ENCODE data around the gene VANGL1. TPM values are rescaled to one million over a fixed set of nuclear protein-coding genes. Genes with fewer than 3 reads are reported as not detected.

The VANGL1 gene
- total RNA-seq, 1 donor from 2014 or later, result 15.3 TPM

DNA sequence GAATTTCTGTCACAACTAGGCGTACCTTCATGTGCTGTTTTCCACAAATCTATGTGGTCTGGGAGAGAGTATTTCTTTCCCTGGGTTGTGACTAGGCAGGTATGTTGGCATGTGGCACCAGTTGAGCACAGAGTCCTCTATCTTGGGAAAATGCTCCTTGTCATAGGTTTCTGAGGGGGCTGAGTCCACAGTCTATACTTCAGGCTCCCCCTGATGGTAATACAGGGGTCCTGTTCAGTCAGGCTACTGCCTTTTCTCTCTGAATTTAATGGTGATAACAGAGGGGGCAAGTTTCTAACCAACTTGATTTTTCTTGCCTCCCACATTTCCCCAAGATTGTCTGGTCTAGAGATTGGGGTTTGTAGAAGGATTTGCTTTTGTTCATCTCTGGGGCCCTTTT, 35.8 kb downstream of the VANGL1 start:
- Histone ChIP-seq H3K4me3 (ENCODE audit: low read depth, low read length) (no peak overlapping the region), H3K27me3 (ENCODE audit: control insufficient read depth, insufficient read depth, low read length) (no peaks in the 10 kb centered on the region), H3K36me3 (ENCODE audit: control insufficient read depth, insufficient read depth, low read length) (no peaks in the 10 kb centered on the region)
- TF ChIP-seq, protein P1, sequence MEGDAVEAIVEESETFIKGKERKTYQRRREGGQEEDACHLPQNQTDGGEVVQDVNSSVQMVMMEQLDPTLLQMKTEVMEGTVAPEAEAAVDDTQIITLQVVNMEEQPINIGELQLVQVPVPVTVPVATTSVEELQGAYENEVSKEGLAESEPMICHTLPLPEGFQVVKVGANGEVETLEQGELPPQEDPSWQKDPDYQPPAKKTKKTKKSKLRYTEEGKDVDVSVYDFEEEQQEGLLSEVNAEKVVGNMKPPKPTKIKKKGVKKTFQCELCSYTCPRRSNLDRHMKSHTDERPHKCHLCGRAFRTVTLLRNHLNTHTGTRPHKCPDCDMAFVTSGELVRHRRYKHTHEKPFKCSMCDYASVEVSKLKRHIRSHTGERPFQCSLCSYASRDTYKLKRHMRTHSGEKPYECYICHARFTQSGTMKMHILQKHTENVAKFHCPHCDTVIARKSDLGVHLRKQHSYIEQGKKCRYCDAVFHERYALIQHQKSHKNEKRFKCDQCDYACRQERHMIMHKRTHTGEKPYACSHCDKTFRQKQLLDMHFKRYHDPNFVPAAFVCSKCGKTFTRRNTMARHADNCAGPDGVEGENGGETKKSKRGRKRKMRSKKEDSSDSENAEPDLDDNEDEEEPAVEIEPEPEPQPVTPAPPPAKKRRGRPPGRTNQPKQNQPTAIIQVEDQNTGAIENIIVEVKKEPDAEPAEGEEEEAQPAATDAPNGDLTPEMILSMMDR (IDR thresholded peaks at IDR 0.05; ENCODE audit: insufficient read depth, low read length, severe bottlenecking), result no peak
- DNase-seq (ENCODE audit: low read depth) (no peak), FAIRE-seq (no peak)

DNA sequence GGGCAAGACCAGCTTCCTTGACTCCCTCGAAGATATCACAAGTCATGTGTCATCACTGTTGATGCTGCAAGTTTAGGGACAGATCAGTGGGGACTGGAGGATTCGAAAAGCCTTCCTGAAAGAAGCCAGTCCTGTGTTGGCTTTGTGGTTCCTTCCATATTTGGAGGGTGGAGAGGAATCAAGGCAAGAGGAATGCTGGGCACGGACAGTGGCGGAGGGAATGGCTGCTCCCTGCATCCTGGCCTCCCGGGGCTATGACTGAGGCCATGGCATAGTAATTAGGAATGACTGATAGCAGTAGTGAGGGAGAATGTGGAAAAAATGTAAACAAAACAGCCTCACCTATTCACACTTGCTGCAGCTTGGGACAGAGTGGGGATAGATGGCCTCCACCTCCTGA, 36.4 kb downstream of the VANGL1 start:
- FAIRE-seq, result no peak
- H3K27me3 ChIP-seq (ENCODE audit: control insufficient read depth, insufficient read depth, low read length), result no peaks in the 10 kb centered on the region
- TF ChIP-seq, protein P1 (IDR thresholded peaks at IDR 0.05; ENCODE audit: insufficient read depth, low read length, severe bottlenecking), result no peak

DNA sequence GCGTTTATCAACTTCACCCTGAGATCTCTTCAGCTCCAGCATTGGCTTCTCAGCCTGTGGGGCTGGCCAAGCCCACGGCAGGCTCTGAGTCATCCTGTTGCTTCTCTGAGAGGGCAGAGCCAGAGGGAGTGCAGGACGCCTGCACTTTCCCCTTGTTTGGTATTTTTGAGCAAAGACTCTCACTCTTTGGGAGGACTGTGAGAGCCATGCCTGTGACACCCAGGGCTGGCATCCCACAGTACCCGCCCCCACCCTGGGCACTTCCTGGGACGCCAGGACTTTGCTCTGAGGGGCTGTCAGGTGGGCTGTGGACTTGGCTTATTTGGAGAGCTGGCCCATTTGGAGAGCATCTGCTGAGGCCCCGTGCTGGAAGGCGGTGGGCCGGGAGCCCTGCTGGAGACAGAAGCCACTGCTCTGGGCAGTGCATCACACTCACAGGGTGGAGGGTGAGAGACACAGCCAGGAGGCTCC, 37.4 kb downstream of the VANGL1 start:
- Histone ChIP-seq H3K36me3 (ENCODE audit: control insufficient read depth, insufficient read depth, low read length) (peaks cover 2% of the 10 kb centered on the region), H3K27me3 (ENCODE audit: control insufficient read depth, insufficient read depth, low read length) (no peaks in the 10 kb centered on the region), H3K4me3 (ENCODE audit: low read depth, low read length) (no peak overlapping the region)
- FAIRE-seq (no peak), DNase-seq (ENCODE audit: low read depth) (peak; percentile 81)
- TF ChIP-seq, protein P1 (IDR thresholded peaks at IDR 0.05; ENCODE audit: insufficient read depth, low read length, severe bottlenecking), result no peak

More for the DNA sequence above, 36.4 kb downstream of the VANGL1 start:
- Histone ChIP-seq H3K4me3 (ENCODE audit: low read depth, low read length) (no peak overlapping the region), H3K36me3 (ENCODE audit: control insufficient read depth, insufficient read depth, low read length) (peaks cover under 1% of the 10 kb centered on the region)
- no peak for DNase-seq (ENCODE audit: low read depth)

DNA sequence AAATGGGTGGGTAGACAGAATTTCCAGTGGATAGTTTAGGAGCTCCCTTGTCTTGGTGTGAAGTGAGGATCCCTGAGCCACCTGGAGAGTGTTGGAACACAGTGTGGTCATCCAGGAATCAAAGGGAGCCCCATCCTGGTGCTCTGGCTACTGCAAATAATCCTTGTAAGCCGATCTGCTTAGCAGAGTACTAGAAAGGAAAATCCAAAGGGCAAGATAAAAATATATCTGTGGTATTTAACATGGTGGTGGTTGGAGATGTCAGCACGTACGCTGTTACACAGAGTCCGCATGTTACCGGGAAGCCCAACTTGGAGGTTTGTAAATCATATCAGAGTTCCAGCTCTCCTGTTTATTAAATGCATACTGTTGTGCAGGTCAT, 39.0 kb downstream of the VANGL1 start:
- TF ChIP-seq, protein P1 (IDR thresholded peaks at IDR 0.05; ENCODE audit: insufficient read depth, low read length, severe bottlenecking), result no peak
- H3K4me3 ChIP-seq (ENCODE audit: low read depth, low read length), result no peak overlapping the region
- no peaks in the 10 kb centered on the region for H3K27me3 ChIP-seq (ENCODE audit: control insufficient read depth, insufficient read depth, low read length)
- FAIRE-seq (no peak), DNase-seq (ENCODE audit: low read depth) (no peak)
- peaks cover 12% of the 10 kb centered on the region for H3K36me3 ChIP-seq (ENCODE audit: control insufficient read depth, insufficient read depth, low read length)

DNA sequence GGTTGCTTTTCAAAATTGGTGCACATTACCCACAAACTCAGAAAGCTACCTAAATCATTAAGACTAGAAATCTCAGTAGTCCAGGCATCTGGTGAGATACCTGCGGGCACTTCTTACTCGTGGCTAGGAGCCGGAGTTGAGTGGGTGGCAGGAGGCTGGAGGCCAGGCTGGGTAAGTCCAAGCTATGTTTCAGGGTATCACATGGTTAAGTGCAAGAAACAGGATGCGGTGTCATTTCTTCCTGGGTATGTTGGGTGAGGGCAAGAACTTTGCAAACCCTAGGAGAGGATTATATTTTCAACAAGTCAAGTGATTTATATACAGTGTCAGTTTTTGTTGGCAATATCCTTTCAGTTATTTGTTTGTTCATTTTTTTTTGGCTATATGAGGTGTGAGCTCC, 41.0 kb downstream of the VANGL1 start:
- Histone ChIP-seq H3K4me3 (ENCODE audit: low read depth, low read length) (no peak overlapping the region), H3K36me3 (ENCODE audit: control insufficient read depth, insufficient read depth, low read length) (peaks cover 13% of the 10 kb centered on the region), H3K27me3 (ENCODE audit: control insufficient read depth, insufficient read depth, low read length) (no peaks in the 10 kb centered on the region)
- TF ChIP-seq, protein P1 (IDR thresholded peaks at IDR 0.05; ENCODE audit: insufficient read depth, low read length, severe bottlenecking), result no peak
- no peak for DNase-seq (ENCODE audit: low read depth)
- no peak for FAIRE-seq

DNA sequence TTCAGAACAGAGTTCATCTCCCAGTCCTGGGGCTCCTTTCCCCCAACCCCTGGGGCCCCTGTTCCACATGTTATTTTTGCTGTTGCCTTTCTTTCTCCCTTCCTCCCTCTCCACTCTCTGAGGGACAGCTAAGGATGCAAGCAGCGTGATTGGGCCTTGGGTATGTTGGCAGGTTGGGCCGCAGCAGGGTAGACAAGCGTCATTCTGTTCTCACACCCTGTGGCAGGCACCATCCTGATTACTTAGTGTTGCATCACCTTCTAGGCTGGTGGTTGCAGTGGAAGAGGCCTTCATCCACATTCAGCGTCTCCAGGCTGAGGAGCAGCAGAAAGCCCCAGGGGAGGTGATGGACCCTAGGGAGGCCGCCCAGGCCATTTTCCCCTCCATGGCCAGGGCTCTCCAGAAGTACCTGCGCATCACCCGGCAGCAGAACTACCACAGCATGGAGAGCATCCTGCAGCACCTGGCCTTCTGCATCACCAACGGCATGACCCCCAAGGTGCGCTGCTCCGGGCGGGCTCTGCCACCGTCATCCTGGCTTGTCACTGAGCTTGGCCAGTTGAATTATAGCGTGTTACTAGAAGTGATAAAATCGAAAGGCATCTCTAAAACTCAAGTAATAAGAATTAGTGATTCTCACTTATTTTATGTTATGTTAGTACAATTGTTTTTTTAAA, 43.4 kb downstream of the VANGL1 start:
- FAIRE-seq (no peak), DNase-seq (ENCODE audit: low read depth) (no peak)
- peaks cover 14% of the 10 kb centered on the region for H3K36me3 ChIP-seq (ENCODE audit: control insufficient read depth, insufficient read depth, low read length)
- TF ChIP-seq, protein P1 (IDR thresholded peaks at IDR 0.05; ENCODE audit: insufficient read depth, low read length, severe bottlenecking), result no peak
- H3K27me3 ChIP-seq (ENCODE audit: control insufficient read depth, insufficient read depth, low read length), result no peaks in the 10 kb centered on the region
- H3K4me3 ChIP-seq (ENCODE audit: low read depth, low read length), result no peak overlapping the region
